Spleen (tissue), 11 donors: Measurements from ENCODE around the gene PNPLA6. TPM values are rescaled to one million over a fixed set of nuclear protein-coding genes. Genes with fewer than 3 reads are reported as not detected.
A peak's percentile ranks its signal among the peaks of the same experiment; 100 is the strongest.

Experiments used
- DNase-seq: peaks from one replicate; pipeline ENCODE4 v3.0.0-alpha.2; 2020
- H3K27ac ChIP-seq, 8 donors: fragments of 200-600 bp; sonication (generic) in 7 of 8; 1 replicate in 4 of 8; 2 replicates in 4 of 8; pipeline versions ENCODE4 v1.5.0 to v1.8.0; 2016 to 2021; ENCODE audit warnings: inconsistent platforms in 4 of 8, mild to moderate bottlenecking in 4 of 8, moderate library complexity in 1 of 8
- H3K27me3 ChIP-seq, 7 donors: fragments of 200-600 bp; sonication (generic) in 6 of 7; replicated peaks in 1 of 7; 1 replicate in 4 of 7; 2 replicates in 3 of 7; pipeline versions ENCODE4 v1.5.0 to v1.8.0; 2016 to 2021; ENCODE audit warnings: inconsistent platforms in 3 of 7, mild to moderate bottlenecking in 1 of 7
- H3K36me3 ChIP-seq, 6 donors: fragments of 200-600 bp; sonication (generic) in 5 of 6; 1 replicate in 4 of 6; 2 replicates in 2 of 6; pipeline versions ENCODE4 v1.5.0 to v1.8.0; 2016 to 2021; ENCODE audit warnings: inconsistent platforms in 2 of 6
- H3K4me1 ChIP-seq, 6 donors: fragments of 200-600 bp; sonication (generic) in 5 of 6; 1 replicate in 3 of 6; 2 replicates in 3 of 6; pipeline versions ENCODE4 v1.5.0 to v1.8.0; 2016 to 2021; ENCODE audit warnings: inconsistent platforms in 3 of 6
- H3K4me3 ChIP-seq, 8 donors: fragments of 200-600 bp; sonication (generic) in 7 of 8; 1 replicate in 4 of 8; 2 replicates in 4 of 8; pipeline versions ENCODE4 v1.5.0 to v1.8.0; 2016 to 2021; ENCODE audit warnings: inconsistent platforms in 4 of 8, mild to moderate bottlenecking in 4 of 8, moderate library complexity in 2 of 8
- H3K9me3 ChIP-seq, 8 donors: fragments of 200-600 bp; sonication (generic) in 7 of 8; 1 replicate in 4 of 8; 2 replicates in 4 of 8; pipeline versions ENCODE4 v1.5.0 to v1.8.0; 2016 to 2021; ENCODE audit warnings: inconsistent platforms in 4 of 8
- CTCF ChIP-seq, 11 experiments: fragments of 200-600 bp in 7 of 11; fragments of 450-650 bp in 4 of 11; sonication (generic) in 4 of 11; IDR thresholded peaks in 8 of 11; conservative IDR thresholded peaks in 3 of 11; 1 replicate in 7 of 11; 2 replicates in 4 of 11; pipeline versions ENCODE4 v1.4.0 to v1.8.0; 2016 to 2021; ENCODE audit warnings: antibody characterized with exemption in 11 of 11, inconsistent platforms in 4 of 11, mild to moderate bottlenecking in 1 of 11
- POLR2A ChIP-seq, 3 donors: fragments of 450-650 bp; IDR thresholded peaks; one replicate each; pipeline ENCODE4 v1.5.1; 2017; ENCODE audit warnings: antibody characterized with exemption in 3 of 3, mild to moderate bottlenecking in 1 of 3
- POLR2AphosphoS5 ChIP-seq, 3 donors: sonication (generic); formaldehyde crosslinking; IDR thresholded peaks; one replicate each; pipeline ENCODE4 v1.5.1; 2017; ENCODE audit warnings: antibody characterized with exemption in 3 of 3
- WGBS, 5 donors: extraction: QIAGEN DNeasy Blood & Tissue Kit in 3 of 5; methylation state at CpG; one replicate each; pipeline versions ENCODE4 v1.1.5 to v1.1.7; 2013 to 2018; 5-methylcytosine and 5-hydroxymethylcytosine counted together
- intact Hi-C: fragments of 100-400 bp; cut with DNase I; formaldehyde crosslinking; loops from one replicate; pipeline ENCODE4 v1.15.0; 2023; ENCODE audit warnings: low total_unique reads
- polyA plus RNA-seq, 3 donors: library from polyadenylated mRNA; stranded (reverse); fragments of 200-250 nt; gene quantifications; one replicate each; pipeline ENCODE4 v1.2.1, GENCODE V29; 2013
- total RNA-seq, 7 donors: library from RNA; depleted of rRNA in 3 of 7; stranded (reverse); fragments of >200 nt in 3 of 7; fragmentation: NEBNext Ultra II Directional in 4 of 7; extraction: Animal tissue kit (Norgen Biotek cat#: 25700) in 4 of 7; gene quantifications; one replicate each; pipeline versions ENCODE4 v1.1.0 to v1.2.1, GENCODE V29; 2016 to 2021
- donor health status: healthy with polysubstance abuse.
- donor health status: DM: no; HTN: no; CAD: no; lungs with moderate emphysema.
- donor health status: DM: no; HTN: no; CAD: no.
- donor health status: Bipolar disorder and iron deficiency.
- donor health status: healthy.
- donor health status: DM: no; HTN: no; CAD: no.
- donor health status: DM: yes; HTN: yes; CAD: no.

PNPLA6 gene
- total and polyA plus RNA-seq, 10 donors = 51.0 to 225 (median 146) TPM

DNA sequence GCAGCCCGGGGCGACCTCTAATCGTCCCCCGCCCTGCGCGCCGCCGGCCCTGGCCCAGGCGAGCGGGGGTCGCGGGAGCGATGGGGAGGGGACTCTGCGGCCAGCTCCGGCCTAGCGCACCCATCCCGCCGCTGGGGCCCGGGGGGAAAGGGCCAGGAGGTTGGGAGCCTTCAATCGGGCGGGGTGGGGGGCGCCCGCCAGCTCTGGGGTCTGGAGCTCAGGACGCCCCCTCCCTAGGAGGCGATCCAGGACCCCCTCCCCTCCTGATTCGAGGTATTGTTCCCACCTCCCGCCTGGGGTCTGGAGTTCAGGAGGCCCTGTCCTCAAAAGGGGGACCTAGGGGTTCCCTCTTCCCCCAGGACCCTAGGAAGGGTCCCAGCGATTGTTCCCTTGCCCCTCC lies 19.2 kb upstream of the PNPLA6 start:
- peak; percentile 80 for DNase-seq
- Histone ChIP-seq H3K27me3 (peaks cover 0 to 6% (median 0%) of the 10 kb centered on the region in 7 donors), H3K4me3 (peak overlapping the region; percentile 43 to 75 (median 48)), H3K27ac (peak overlapping the region; percentile 19 to 85 (median 78)), H3K4me1 (peaks cover 0 to 45% (median 24%) of the 10 kb centered on the region in 6 donors), H3K36me3 (peaks cover 0 to 17% (median 8%) of the 10 kb centered on the region in 6 donors), H3K9me3 (no peaks in the 10 kb centered on the region)
- 3 to 22% (median 8%) methylated on average over 1 to 28 of the region's 28 CpGs for WGBS, 5 donors
- intact Hi-C loops = no loop called here
- TF ChIP-seq CTCF (IDR thresholded peaks at IDR 0.05 in 8 of 11, conservative IDR thresholded peaks at IDR 0.05 in 3 of 11) (no peak), POLR2AphosphoS5 (IDR thresholded peaks at IDR 0.05) (no peak), POLR2A (IDR thresholded peaks at IDR 0.05) (no peak)

GRCh38 chr19:7516878-7517277 lies 18.6 kb upstream of the PNPLA6 start:
- H3K27ac ChIP-seq = peak overlapping the region in 6 of 8 donors; percentile 20 to 85 (median 80)
- 51 to 84% (median 77%) methylated on average over 3 to 4 of the region's 4 CpGs for WGBS, 5 donors
- H3K36me3 ChIP-seq = peaks cover 0 to 17% (median 8%) of the 10 kb centered on the region in 6 donors
- no peak for DNase-seq
- H3K9me3 ChIP-seq = no peaks in the 10 kb centered on the region
- peaks cover 4 to 50% (median 29%) of the 10 kb centered on the region in 6 donors for H3K4me1 ChIP-seq
- TF ChIP-seq POLR2AphosphoS5 (IDR thresholded peaks at IDR 0.05) (no peak), POLR2A (IDR thresholded peaks at IDR 0.05) (no peak), CTCF (IDR thresholded peaks at IDR 0.05 in 8 of 11, conservative IDR thresholded peaks at IDR 0.05 in 3 of 11) (no peak)
- peak overlapping the region; percentile 43 to 75 (median 48) for H3K4me3 ChIP-seq
- peaks cover 0 to 6% (median 0%) of the 10 kb centered on the region in 7 donors for H3K27me3 ChIP-seq
- intact Hi-C loops = no loop called here

- Histone ChIP-seq H3K4me1 (peaks cover 18 to 75% (median 53%) of the 10 kb centered on the region in 6 donors), H3K27ac (no peak overlapping the region), H3K9me3 (no peaks in the 10 kb centered on the region), H3K36me3 (peaks cover 0 to 23% (median 9%) of the 10 kb centered on the region in 6 donors), H3K27me3 (peaks cover 0 to 6% (median 0%) of the 10 kb centered on the region in 7 donors), H3K4me3 (no peak overlapping the region)
- no peak for DNase-seq
- 94 to 98% (median 96%) methylated on average over 29 to 74 of the region's 74 CpGs for WGBS, 5 donors
- intact Hi-C loops = no loop called here
- TF ChIP-seq CTCF (IDR thresholded peaks at IDR 0.05 in 8 of 11, conservative IDR thresholded peaks at IDR 0.05 in 3 of 11) (no peak), POLR2AphosphoS5 (IDR thresholded peaks at IDR 0.05) (peak in 2 of 3 donors; percentile 17 to 28)
Measured at GRCh38 chr19:7519361-7520130, 16.0 kb upstream of the PNPLA6 start.
